Cardiac muscle cell (in vitro differentiated cells and primary cell): Measurements from ENCODE around the gene MRPL14. TPM values are rescaled to one million over a fixed set of nuclear protein-coding genes. Genes with fewer than 3 reads are reported as not detected.

ENCODE experiments used
- DNase-seq, 2 donors: peaks; one replicate each; pipeline versions ENCODE4 v3.0.0 to v3.0.0-alpha.2; 2010 to 2017; ENCODE audit warnings: low read depth in 1 of 2, low spot score in 1 of 2
- H3K27ac ChIP-seq: fragments of 200-600 bp; sonication (generic); 2 replicates; pipeline ENCODE4 v1.5.1; 2016
- H3K27me3 ChIP-seq: fragments of 200-600 bp; sonication (generic); 2 replicates; pipeline ENCODE4 v1.6.0; 2016; ENCODE audit warnings: control low read depth
- H3K36me3 ChIP-seq: fragments of 200-600 bp; sonication (generic); 2 replicates; pipeline ENCODE4 v1.5.1; 2016; ENCODE audit warnings: control low read depth
- H3K4me1 ChIP-seq: fragments of 200-600 bp; sonication (generic); 2 replicates; pipeline ENCODE4 v1.8.1; 2017; ENCODE audit warnings: low read depth, mild to moderate bottlenecking, mixed run types
- H3K4me3 ChIP-seq: fragments of 200-600 bp; sonication (generic); 2 replicates; pipeline ENCODE4 v1.5.1; 2016; ENCODE audit warnings: mild to moderate bottlenecking
- H3K9me3 ChIP-seq: fragments of 200-600 bp; sonication (generic); 2 replicates; pipeline ENCODE4 v1.5.1; 2017; ENCODE audit warnings: low read depth, mild to moderate bottlenecking, control low read depth
- polyA plus RNA-seq: library from polyadenylated mRNA; unstranded; fragments of >200 nt; fragmentation: Nextera tagmentation; extraction: Ambion mirVana; gene quantifications from 2 replicates; pipeline ENCODE4 v1.2.1, GENCODE V29; 2016
- total RNA-seq: library from RNA; depleted of rRNA; stranded (reverse); fragments of >200 nt; gene quantifications from 2 replicates; pipeline ENCODE4 v1.2.3, GENCODE V29; 2016
- TF ChIP-seq, protein P1 (sequence below): IDR thresholded peaks from 2 replicates; pipeline ENCODE4 v1.5.1; 2012; ENCODE audit warnings: low read depth, mild to moderate bottlenecking, low read length

Gene MRPL14
- total and polyA plus RNA-seq, 2 experiments from 2014 or later, result 78.8 to 130 TPM

DNA sequence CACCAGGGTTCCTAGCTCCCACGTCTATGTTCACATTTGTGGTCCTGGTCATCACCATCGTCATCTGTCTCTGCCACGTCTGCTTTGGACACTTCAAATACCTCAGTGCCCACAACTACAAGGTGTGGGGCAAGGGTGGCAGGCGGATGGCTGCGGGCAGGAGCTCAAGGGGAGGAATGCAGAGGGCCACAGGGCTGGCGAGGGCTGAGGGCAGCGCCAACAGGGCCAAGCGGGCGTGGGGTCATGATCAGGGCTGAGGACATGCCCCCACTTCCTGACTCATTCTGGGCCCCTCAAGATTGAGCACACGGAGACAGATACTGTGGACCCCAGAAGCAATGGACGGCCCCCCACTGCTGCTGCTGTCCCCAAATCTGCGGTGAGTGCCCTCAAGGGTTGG is 26.8 kb upstream of the MRPL14 start:
- no peaks in the 10 kb centered on the region for H3K9me3 ChIP-seq
- H3K27me3 ChIP-seq, result no peaks in the 10 kb centered on the region
- TF ChIP-seq, protein P1, sequence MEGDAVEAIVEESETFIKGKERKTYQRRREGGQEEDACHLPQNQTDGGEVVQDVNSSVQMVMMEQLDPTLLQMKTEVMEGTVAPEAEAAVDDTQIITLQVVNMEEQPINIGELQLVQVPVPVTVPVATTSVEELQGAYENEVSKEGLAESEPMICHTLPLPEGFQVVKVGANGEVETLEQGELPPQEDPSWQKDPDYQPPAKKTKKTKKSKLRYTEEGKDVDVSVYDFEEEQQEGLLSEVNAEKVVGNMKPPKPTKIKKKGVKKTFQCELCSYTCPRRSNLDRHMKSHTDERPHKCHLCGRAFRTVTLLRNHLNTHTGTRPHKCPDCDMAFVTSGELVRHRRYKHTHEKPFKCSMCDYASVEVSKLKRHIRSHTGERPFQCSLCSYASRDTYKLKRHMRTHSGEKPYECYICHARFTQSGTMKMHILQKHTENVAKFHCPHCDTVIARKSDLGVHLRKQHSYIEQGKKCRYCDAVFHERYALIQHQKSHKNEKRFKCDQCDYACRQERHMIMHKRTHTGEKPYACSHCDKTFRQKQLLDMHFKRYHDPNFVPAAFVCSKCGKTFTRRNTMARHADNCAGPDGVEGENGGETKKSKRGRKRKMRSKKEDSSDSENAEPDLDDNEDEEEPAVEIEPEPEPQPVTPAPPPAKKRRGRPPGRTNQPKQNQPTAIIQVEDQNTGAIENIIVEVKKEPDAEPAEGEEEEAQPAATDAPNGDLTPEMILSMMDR, result no peak
- H3K4me1 ChIP-seq, result no peaks in the 10 kb centered on the region
- peaks cover 7% of the 10 kb centered on the region for H3K36me3 ChIP-seq
- no peak overlapping the region for H3K4me3 ChIP-seq
- no peak for DNase-seq
- H3K27ac ChIP-seq, result no peak overlapping the region

DNA sequence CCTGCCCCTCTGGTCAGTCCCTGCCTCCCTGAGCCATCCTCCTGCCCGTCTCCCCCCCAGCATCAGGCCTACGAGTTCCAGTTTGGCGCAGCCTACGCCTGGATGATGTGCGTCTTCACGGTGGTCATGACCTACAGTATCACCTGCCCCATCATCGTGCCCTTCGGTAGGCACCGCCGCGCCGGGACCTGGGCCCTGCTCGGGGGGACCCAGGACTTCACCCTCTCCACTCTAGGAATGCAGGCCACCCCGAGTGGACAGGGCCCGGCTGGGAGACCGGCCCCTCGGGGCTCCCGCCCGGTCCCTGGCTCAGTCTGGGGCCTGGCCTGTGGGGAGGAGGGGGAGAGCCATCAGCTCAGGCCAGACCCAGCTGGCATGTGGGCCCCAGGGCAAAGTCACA is 25.3 kb upstream of the MRPL14 start:
- TF ChIP-seq, protein P1, result no peak

DNA sequence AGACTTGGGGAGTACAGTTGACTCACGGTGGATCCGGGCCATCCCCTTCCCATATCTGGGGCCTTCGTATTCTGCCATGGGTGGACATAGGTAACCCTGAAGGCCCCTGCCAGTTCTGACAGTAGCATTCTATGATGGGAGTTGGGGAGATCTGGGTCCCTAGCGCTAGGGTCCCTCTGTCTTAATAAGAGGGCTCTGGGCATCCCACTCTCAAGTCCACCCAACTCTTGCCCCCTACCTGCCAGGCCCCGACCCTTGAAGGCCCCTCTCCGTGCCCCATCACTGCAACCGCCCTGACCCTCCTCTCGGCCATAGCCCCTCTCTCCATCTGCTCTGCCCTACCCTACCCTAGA is 24.8 kb upstream of the MRPL14 start:
- H3K27ac ChIP-seq, result no peak overlapping the region
- peaks cover 9% of the 10 kb centered on the region for H3K36me3 ChIP-seq
- H3K4me3 ChIP-seq, result no peak overlapping the region
- TF ChIP-seq, protein P1, result no peak
- H3K4me1 ChIP-seq, result no peaks in the 10 kb centered on the region
- no peaks in the 10 kb centered on the region for H3K9me3 ChIP-seq
- no peaks in the 10 kb centered on the region for H3K27me3 ChIP-seq
- no peak for DNase-seq

More for the DNA sequence above, 25.3 kb upstream of the MRPL14 start:
- Histone ChIP-seq H3K9me3 (no peaks in the 10 kb centered on the region), H3K4me3 (no peak overlapping the region), H3K4me1 (no peaks in the 10 kb centered on the region), H3K27me3 (no peaks in the 10 kb centered on the region), H3K36me3 (peaks cover 8% of the 10 kb centered on the region), H3K27ac (no peak overlapping the region)
- no peak for DNase-seq

GRCh38 chr6:44151348-44152108 is 24.3 kb upstream of the MRPL14 start:
- H3K4me3 ChIP-seq, result no peak overlapping the region
- TF ChIP-seq, protein P1, result peak; percentile 99

DNA sequence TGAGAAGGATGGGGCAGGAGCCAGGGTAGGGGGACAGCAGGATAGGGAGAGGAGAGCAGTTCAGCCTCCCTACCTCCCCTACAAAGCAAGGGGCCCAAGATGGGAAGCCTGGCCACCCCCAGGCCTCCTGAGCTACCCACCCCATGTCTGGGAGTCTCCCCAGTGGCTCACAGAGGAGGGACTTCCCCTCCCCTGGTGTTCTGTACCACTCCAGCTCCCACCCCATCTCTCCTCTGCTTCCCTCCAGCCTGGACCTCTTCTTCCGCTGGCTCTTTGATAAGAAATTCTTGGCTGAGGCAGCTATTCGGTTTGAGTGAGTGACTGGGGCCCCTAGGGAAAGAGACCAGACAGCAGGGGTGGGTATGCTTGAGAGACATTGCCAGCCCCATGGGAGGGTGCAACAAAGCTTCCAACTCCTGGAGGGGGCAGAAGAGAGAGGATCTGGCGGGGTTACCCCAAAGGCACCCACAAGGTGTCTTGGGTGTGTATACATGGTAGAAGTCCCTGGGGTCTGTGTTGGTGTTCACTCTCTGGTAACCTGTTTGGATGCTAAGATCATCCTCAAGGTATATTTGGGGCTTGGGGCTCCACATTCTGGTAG is 23.2 kb upstream of the MRPL14 start:
- TF ChIP-seq, protein P1, result no peak
- Histone ChIP-seq H3K4me1 (no peaks in the 10 kb centered on the region), H3K4me3 (no peak overlapping the region), H3K27ac (no peak overlapping the region), H3K9me3 (no peaks in the 10 kb centered on the region), H3K27me3 (no peaks in the 10 kb centered on the region), H3K36me3 (peaks cover 15% of the 10 kb centered on the region)
- DNase-seq, result peak in 1 of 2 donors; percentile 22

More at GRCh38 chr6:44151348-44152108, 24.3 kb upstream of the MRPL14 start:
- Histone ChIP-seq H3K27me3 (no peaks in the 10 kb centered on the region), H3K9me3 (no peaks in the 10 kb centered on the region), H3K27ac (no peak overlapping the region), H3K36me3 (peaks cover 9% of the 10 kb centered on the region), H3K4me1 (no peaks in the 10 kb centered on the region)
- peak; percentile 78 to 82 for DNase-seq
